Adrenal gland (tissue), 5 donors: ENCODE results near the gene PHKB.
"Not testable (repeated sequence)": the region's sequence is repeated elsewhere in the genome, so short reads cannot be mapped to it uniquely, and the experiment has no call there.

ENCODE experiments used
- POLR2A ChIP-seq, 2 donors: fragments of 450-650 bp; IDR thresholded peaks; one replicate each; pipeline ENCODE4 v1.6.1; 2017; ENCODE audit warnings: antibody characterized with exemption in 2 of 2, mild to moderate bottlenecking in 2 of 2, moderate library complexity in 1 of 2
- TF ChIP-seq, protein P1 (sequence below), 6 experiments: fragments of 450-650 bp in 4 of 6; fragments of 200-600 bp in 2 of 6; sonication (generic) in 1 of 6; IDR thresholded peaks; 1 replicate in 5 of 6; 2 replicates in 1 of 6; pipeline versions ENCODE4 v1.5.1 to v1.8.0; 2016 to 2021; ENCODE audit warnings: antibody characterized with exemption in 6 of 6, mild to moderate bottlenecking in 2 of 6, moderate library complexity in 1 of 6
- donor health status: DM: no; HTN: no; CAD: no.

DNA sequence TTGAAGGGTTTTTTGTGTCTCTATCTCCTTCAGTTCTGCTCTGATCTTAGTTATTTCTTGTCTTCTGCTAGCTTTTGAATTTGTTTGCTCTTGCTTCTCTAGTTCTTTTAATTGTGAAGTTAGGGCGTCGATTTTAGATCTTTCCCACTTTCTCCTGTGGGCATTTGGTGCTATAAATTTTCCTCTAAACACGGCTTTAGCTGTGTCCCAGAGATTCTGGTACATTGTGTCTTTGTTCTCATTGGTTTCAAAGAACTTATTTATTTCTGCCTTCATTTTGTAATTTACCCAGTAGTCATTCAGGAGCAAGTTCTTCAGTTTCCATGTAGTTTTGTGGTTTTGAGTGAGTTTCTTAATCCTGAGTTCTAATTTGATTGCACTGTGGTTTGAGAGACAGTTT is 90.1 kb downstream of the PHKB start:
- TF ChIP-seq POLR2A (IDR thresholded peaks at IDR 0.05) = not testable (repeated sequence)
- TF ChIP-seq, protein P1, sequence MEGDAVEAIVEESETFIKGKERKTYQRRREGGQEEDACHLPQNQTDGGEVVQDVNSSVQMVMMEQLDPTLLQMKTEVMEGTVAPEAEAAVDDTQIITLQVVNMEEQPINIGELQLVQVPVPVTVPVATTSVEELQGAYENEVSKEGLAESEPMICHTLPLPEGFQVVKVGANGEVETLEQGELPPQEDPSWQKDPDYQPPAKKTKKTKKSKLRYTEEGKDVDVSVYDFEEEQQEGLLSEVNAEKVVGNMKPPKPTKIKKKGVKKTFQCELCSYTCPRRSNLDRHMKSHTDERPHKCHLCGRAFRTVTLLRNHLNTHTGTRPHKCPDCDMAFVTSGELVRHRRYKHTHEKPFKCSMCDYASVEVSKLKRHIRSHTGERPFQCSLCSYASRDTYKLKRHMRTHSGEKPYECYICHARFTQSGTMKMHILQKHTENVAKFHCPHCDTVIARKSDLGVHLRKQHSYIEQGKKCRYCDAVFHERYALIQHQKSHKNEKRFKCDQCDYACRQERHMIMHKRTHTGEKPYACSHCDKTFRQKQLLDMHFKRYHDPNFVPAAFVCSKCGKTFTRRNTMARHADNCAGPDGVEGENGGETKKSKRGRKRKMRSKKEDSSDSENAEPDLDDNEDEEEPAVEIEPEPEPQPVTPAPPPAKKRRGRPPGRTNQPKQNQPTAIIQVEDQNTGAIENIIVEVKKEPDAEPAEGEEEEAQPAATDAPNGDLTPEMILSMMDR (IDR thresholded peaks at IDR 0.05) = not testable (repeated sequence)
